Measurements from ENCODE around the gene ZNF184.

DNA sequence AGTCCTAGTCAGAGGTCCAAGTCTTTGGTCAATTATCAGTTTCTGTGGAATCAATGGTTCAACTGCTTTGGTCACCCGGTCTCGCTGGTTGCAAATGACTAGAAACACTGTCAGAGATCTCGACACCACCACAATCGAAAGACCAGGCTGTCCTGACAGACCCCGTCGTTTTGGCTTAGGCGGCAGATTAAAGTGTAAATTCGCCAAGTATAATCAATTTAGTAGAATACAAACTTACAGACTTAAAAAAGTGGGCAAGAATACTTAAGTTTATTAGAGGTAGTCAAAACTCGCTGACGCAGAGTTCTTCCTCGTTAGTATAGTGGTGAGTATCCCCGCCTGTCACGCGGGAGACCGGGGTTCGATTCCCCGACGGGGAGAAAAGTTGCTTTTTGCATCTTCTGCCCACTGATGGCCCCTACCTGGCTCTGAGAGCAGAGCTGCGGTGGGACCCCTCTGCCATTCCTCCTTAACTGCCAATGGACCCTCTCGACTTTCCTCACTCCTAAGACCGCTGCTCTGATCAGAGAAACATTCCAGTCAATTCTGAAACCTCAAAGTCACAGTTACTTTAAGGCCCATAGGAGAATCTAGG is 30.6 kb upstream of the ZNF184 start:
- TF ChIP-seq, protein P1, sequence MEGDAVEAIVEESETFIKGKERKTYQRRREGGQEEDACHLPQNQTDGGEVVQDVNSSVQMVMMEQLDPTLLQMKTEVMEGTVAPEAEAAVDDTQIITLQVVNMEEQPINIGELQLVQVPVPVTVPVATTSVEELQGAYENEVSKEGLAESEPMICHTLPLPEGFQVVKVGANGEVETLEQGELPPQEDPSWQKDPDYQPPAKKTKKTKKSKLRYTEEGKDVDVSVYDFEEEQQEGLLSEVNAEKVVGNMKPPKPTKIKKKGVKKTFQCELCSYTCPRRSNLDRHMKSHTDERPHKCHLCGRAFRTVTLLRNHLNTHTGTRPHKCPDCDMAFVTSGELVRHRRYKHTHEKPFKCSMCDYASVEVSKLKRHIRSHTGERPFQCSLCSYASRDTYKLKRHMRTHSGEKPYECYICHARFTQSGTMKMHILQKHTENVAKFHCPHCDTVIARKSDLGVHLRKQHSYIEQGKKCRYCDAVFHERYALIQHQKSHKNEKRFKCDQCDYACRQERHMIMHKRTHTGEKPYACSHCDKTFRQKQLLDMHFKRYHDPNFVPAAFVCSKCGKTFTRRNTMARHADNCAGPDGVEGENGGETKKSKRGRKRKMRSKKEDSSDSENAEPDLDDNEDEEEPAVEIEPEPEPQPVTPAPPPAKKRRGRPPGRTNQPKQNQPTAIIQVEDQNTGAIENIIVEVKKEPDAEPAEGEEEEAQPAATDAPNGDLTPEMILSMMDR (conservative IDR thresholded peaks at IDR 0.05; ENCODE audit: low read depth, low read length) = no peak
- no peak for TF ChIP-seq EZH2 (IDR thresholded peaks at IDR 0.05; ENCODE audit: low read length, unreplicated experiment)
